ENCODE results near the gene KCNQ1.

The KCNQ1 gene

DNA sequence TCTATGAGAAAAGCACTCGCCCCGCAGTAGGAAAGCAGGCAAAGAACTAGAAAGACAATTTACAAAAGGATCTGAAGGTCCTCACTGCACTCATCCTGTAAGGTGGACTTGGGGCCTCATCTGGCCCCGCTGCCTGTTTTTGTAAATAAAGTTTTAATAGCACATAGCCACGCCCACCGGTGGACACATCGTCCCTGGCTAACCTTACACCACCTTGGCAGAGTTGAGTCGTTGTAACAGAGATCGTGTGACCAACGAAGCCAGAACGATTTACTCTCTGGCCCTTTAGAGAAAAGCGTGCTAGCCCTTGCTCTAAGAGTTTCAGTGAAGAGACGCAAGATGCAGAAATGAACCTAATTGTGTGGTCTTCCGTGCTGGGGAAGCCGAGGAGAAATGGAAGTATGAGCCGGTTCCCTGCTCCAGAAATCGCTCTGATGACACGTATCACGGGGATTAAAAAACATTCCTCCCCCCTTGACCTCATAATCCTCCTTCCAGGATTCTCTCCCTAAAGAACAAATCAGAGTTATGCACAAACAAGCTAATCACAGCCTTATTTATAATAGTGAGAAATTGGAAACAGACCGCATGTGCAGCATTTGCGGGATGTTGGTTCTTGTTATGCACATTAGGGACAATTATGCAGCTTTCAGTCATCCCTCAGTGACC lies 360.7 kb downstream of the KCNQ1 start:
- no peak for DNase-seq

DNA sequence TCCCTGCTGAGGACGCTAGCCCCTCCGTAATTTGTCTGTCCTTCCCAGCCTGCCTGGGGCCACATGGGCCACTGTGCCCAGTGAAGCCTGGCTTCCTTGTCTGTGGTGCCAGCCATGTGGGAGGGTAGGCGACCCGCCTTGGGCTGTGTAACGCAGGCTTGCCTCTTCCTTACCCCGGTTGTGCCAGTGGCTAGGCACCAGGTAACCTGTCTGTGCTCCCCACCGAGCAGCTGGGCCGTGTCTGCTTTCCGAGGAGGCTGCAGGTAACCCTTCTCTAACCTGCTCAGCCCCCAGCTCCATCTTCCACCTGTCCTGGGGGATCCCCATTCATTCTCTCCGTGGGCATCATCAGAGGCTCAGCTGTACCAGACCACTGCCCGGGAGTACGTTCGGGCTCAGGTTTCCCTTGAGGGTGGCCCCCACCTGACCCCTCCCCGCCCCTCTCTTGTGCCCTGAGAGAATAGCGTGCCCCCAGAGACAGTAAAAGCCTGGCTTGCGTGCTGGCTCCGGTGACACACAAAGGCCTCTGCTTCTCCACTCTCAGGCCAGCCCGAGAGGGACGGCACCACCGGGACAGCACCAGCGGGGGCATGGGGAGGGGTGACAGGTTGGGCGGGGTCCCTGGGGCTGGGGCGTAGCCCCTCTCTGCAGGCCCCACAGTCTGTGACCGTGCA lies 361.7 kb downstream of the KCNQ1 start:
- no peak for DNase-seq

DNA sequence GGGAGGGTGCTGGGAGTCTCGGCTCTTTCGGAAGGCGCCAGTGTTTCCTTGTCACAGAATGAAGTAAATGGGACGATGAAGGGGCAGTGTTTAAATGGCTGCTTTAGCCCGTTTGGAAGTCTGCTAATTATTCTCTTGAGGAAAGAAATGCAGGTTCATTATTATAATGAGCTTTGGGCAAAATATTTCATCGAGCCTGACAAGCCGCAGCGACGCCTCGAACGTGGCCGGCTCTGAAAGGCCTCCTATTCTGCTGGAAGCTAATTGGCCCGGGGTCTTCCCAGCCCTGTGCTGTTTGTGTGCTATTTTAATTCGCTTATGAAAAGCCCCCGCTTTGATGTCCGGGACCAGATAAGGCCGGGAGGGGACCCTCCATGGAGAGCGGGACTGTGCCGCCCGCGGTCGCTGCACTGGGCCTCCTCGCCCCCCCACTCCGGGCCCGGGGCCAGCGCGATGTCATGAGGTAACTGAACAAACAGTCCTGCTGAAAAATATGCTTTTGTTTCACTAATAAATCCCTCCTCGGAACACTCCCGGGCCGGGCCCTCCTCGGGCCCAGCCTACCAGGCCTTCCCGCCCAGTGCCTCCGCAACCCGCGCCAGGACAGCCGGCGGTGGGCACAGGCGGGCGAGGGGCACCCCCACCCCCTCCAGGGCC lies 362.3 kb downstream of the KCNQ1 start:
- DNase-seq: no peak

- no peak for DNase-seq
Observed at GRCh38 chr11:2807801-2808241, 363.0 kb downstream of the KCNQ1 start.

DNA sequence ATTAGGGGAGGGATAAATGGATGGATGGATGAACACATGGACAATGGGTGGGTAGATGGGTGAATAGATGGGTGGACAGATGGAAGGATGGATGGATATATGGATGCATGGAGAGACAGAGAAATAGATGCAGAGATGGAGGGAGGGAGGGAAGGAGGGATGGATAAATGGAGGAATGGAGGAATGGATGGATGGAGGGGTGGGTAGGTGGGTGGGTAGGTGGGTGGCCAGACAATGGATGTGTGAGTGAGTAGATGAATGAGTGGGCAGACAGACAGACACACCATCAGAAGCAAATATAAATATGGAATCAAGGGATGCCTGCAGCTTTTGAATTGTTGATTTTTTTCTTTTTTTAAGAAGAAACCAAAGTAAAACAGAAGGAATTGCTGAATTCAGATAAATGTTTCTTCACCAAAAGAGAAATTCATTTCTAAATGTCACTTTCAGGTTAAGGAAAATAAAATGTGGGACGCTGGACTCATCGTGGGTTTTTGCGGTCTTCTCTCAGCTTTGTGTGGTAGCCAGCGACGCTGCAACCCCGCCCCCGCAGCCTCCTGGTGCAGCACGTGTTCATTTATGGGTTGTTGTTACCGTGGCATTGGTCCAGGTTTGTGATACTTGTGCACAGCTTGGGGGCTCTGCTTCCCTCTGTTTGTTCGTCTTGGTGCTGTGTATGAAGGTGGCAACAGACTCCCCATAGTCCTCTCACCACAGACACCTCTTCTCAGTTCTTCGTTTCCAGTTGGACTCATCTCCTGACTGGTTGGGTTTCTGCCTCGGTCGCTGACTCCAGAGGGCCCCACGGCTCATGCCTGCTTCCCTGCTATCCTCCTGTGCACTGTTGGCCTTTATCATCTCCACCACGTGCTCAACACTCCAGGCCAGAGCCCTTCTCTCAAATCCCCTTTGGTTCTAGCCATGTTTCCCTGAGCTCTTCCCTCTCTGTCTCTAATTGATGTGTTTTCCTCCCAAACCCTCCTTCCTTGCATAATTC lies 364.3 kb downstream of the KCNQ1 start:
- no peak for DNase-seq

- no peak for DNase-seq
Observed at GRCh38 chr11:2809854-2810253, 365.0 kb downstream of the KCNQ1 start.

GRCh38 chr11:2810411-2811205 lies 365.8 kb downstream of the KCNQ1 start:
- no peak for DNase-seq

DNA sequence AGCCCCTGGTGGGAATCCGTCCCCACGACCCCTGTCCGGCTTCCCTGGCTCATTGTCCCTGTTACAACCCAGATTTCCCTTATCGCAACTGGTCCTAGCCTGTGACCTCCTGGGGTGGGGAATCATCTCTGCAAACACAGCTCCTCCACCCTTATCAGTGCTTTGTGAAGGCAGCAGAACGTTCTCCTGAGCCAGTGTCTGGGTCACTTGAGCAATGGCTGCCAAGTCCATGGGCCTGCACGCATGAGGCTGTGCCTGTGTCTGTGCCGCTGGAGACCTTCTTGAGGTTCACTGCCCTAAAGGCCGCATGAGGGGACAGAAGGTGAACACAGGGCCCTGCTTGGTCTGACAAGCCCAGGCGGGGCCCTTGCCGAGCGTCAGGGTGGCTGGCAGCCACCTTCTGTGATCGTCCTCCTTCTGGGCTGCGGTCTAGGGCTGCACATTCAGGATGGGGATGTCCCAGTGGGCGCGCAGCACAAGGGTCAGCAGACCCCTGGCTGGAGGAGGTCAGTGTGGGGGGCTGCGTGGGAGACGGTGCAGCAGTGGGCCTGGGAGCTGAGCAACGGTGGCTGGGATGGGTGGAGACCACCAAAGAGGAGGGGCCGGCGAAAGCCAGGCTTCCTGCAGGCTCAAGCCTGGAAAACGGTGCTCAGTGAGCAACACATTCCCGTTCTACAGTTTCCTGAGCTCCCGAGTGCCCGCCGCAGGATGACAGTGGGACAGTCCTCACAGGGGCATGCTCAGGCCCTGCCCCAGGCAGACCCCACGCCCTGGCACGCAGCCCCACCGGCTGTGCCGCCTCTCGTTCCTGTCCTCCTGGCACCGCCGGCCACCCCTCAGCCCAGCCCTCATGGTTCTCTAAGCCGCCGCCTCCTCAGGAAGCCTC lies 366.6 kb downstream of the KCNQ1 start:
- DNase-seq: no peak

- DNase-seq: no peak
Observed at GRCh38 chr11:2812371-2812991, 367.7 kb downstream of the KCNQ1 start.

DNA sequence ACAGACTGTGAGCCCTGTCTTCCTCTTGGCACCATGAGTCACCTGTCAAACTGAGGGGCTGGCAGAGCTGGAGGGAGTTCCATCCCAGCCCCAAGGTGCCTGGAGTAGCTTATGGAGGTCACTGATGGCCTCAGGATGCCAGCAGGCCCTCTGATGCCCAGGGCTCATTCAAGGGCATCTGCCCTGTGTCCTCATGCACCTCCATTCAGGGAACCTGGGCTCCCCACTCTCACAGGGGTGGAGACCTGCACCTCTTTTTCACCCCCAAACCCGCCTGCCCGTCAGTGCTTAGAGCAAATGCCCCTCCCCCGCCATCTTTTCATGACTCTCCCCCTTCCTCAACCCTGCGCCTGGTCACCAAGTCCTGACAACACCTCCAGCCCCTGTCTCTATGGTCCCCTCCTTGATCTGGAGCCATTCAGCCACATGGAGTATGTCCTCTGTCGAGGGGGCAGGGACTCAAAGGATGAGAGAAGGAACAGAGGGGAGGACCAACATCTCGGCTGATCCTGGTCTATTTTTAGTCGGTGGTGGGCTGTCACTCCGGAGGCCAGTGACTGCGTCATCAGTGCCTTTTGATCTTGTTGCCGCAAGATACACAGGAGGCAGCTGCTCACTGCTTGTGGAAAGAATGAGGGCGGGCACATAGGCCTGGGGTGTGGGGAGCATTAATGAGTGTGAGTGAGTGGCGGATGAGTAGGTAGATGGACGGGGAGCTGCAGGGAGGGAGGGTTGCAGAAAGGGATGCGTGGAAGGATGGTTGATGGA lies 368.5 kb downstream of the KCNQ1 start:
- no peak for DNase-seq

GRCh38 chr11:2813968-2814367 lies 369.2 kb downstream of the KCNQ1 start:
- no peak for DNase-seq

GRCh38 chr11:2814751-2815150 lies 369.9 kb downstream of the KCNQ1 start:
- no peak for DNase-seq

DNA sequence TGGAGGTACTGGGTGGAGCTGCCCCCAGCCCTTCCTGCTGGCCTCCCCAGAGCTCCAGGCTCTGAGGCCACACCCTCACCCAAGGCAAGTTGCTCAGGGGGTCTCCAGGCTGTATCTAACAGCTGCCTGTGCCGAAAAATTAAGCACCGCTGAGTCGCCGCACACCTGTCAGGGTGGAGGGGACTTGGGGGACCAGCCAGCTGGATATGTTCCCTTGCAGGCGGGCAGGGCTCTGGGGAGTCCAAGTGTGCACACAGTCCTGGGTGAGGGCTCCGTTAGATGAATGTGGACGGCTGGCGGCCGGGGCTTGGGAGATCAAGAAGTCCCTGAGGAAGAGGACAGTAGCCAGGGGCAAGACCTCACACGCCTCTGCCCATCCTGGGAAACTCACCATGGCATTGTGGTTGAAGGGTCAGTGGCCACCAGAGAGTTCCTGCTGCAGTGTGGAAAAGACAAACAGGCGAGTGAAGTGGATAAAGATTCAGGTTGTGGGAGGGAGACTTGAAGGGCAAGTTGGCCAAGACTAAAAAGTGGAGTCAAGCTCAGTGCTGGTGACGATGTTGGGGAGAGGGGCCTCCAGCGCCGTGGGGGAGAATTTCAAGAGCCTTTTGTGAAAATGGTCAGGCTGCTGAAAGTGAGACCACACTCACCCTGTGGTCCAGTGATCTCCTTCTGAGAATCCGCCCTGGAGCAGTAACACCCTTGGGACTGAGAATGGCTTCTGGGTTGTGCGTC lies 371.1 kb downstream of the KCNQ1 start:
- DNase-seq: no peak

DNA sequence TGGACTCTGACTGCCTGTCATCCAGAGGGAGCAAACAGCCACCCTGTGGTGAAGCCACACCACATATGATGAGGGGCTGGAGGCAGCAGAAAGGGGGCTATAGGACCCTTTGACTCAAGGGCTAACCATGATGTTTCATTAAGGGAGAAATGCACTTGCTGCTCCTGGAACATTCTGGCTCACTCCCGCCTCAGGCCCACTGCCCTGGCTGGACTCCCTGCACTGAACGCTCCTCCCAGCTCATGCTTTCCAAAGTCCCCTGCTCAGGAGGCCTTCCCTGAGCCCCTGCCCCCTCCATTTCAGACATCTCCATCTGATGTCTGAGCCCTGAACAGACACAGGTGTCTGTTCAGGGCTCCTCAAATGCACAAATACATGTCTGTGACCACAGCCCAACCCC lies 371.7 kb downstream of the KCNQ1 start:
- DNase-seq: no peak

GRCh38 chr11:2816941-2817421 lies 372.2 kb downstream of the KCNQ1 start:
- no peak for DNase-seq

GRCh38 chr11:2817431-2817830 lies 372.6 kb downstream of the KCNQ1 start:
- DNase-seq: no peak

DNA sequence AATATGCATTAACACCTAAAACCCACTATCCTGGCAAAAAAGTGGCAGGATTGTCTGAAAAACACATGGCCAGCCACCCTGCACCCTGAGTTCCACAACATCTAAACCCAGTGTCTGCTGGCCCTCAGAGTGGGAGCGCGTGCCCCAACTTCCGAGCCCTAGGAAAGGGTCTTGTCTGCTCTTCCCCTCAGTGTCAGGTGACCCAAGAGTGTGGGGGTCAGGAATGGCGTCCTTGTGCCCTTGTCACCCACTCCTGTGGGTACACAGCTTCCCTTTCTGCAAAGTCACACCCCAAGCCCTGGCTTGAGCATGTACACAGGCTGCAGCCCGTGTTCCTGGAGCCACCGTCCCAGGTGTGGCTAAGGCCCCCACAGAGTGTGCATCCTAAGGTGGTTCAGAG lies 373.2 kb downstream of the KCNQ1 start:
- DNase-seq: no peak

DNA sequence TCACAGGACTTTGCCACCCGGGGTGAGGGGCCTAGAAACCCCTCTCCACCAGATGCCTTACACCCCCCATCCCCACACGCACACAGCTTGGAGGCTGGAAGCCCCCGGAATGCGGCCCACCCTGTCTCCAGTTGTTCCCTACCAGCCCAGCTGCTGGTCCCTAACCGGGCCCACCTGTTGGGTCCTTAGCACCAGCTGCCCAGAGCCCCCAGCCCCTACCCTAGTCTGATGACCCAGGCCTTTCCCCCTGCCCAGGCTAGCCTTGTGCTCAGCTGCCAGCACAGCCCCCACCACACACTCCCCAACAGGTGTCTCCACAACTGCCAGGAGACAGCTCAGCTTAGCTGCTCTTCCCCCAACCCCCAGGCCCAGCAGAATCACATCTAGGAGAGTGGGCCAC lies 373.7 kb downstream of the KCNQ1 start:
- DNase-seq: no peak

DNA sequence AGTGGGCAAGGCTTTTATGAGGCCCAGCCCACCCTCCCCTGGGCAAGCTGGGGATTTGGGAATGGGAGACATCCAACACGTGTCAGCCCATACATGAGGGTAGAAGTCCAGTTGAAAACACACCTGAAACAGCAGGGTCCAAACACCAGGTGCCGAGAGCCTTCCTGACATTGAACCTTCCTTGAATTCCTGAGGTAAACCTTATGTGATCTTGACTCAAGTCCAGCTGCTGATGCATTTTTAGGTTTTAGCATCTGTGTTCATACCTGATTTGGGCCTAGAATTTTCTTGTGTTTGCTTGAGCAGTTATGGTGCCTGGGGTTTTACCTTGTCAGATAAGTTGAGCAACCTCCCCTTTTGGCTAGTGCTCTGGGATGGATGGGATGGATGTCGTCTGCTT lies 374.5 kb downstream of the KCNQ1 start:
- DNase-seq: no peak

All from CD4-positive, alpha-beta T cell treated with Interleukin-17A for 1 hour (primary cell).